ENCODE results near the gene NOXA1.

GRCh38 chr9:137480686-137481683 lies 57.8 kb downstream of the NOXA1 start:
- TF ChIP-seq CTCF (IDR thresholded peaks at IDR 0.05) (no peak), POLR2AphosphoS5 (IDR thresholded peaks at IDR 0.05) (no peak), POLR2A (IDR thresholded peaks at IDR 0.05) (no peak), EP300 (IDR thresholded peaks at IDR 0.05; ENCODE audit: low read depth) (no peak)

Data from transverse colon (tissue), 4 donors.